ENCODE measurements around the gene GRIK4. TPM values are rescaled to one million over a fixed set of nuclear protein-coding genes. Genes with fewer than 3 reads are reported as not detected.

GRIK4 gene
- total and polyA plus RNA-seq, 2 experiments from 2014 or later, result not detected

GRCh38 chr11:120547316-120547715 is 35.8 kb downstream of the GRIK4 start:
- Histone ChIP-seq H3K36me3 (ENCODE audit: low read depth) (no peaks in the 10 kb centered on the region), H3K4me2 (ENCODE audit: unreplicated experiment) (peak overlapping the region; percentile 63), H3K9me3 (ENCODE audit: low read depth) (no peaks in the 10 kb centered on the region), H4K20me1 (ENCODE audit: insufficient read depth) (no peaks in the 10 kb centered on the region), H3K4me1 (ENCODE audit: insufficient read depth) (peaks cover 25% of the 10 kb centered on the region), H3K9ac (peak overlapping the region; percentile 73), H3K27ac (peak overlapping the region; percentile 94), H3K9me2 (ENCODE audit: insufficient read depth) (no peaks in the 10 kb centered on the region), H3F3A (ENCODE audit: insufficient read depth) (peaks cover 19% of the 10 kb centered on the region), H3K79me2 (ENCODE audit: insufficient read depth) (no peaks in the 10 kb centered on the region), H3K27me3 (replicated peaks; ENCODE audit: insufficient read depth) (no peaks in the 10 kb centered on the region), H3K4me3 (no peak overlapping the region), H2AFZ (peak overlapping the region; percentile 56)
- WGBS, 2 experiments (ENCODE audit: low coverage in 1 of 2, low lambda C conversion rate in 2 of 2, missing lambda C conversion rate in 2 of 2), result 24 to 41% methylated on average over 10 of the region's 10 CpGs
- no peak for TF ChIP-seq EZH2phosphoT487 (IDR thresholded peaks at IDR 0.05; ENCODE audit: insufficient read depth, low read depth)
- DNase-seq, result peak; percentile 74
- in situ Hi-C loops (cut with MboI), result no loop called here

- Histone ChIP-seq H3K27me3 (replicated peaks; ENCODE audit: insufficient read depth) (no peaks in the 10 kb centered on the region), H4K20me1 (ENCODE audit: insufficient read depth) (no peaks in the 10 kb centered on the region), H3F3A (ENCODE audit: insufficient read depth) (peaks cover 19% of the 10 kb centered on the region), H3K9ac (peak overlapping the region; percentile 73), H3K4me3 (no peak overlapping the region), H2AFZ (peak overlapping the region; percentile 36; the same call in 1 of the 2 replicates), H3K9me3 (ENCODE audit: low read depth) (no peaks in the 10 kb centered on the region), H3K79me2 (ENCODE audit: insufficient read depth) (no peaks in the 10 kb centered on the region), H3K4me2 (ENCODE audit: unreplicated experiment) (peak overlapping the region; percentile 63), H3K27ac (peak overlapping the region; percentile 94), H3K9me2 (ENCODE audit: insufficient read depth) (no peaks in the 10 kb centered on the region), H3K4me1 (ENCODE audit: insufficient read depth) (peaks cover 25% of the 10 kb centered on the region), H3K36me3 (ENCODE audit: low read depth) (no peaks in the 10 kb centered on the region)
- 5 to 8% methylated on average over 15 of the region's 15 CpGs for WGBS, 2 experiments (ENCODE audit: low coverage in 1 of 2, low lambda C conversion rate in 2 of 2, missing lambda C conversion rate in 2 of 2)
- in situ Hi-C loops (cut with MboI), result no loop called here
- TF ChIP-seq EZH2 (IDR thresholded peaks at IDR 0.05; ENCODE audit: insufficient read depth, poor library complexity, severe bottlenecking) (no peak), EZH2phosphoT487 (IDR thresholded peaks at IDR 0.05; ENCODE audit: insufficient read depth, low read depth) (no peak)
- DNase-seq, result peak; percentile 99
These were observed 36.5 kb downstream of the GRIK4 start for GRCh38 chr11:120547811-120548681.

DNA sequence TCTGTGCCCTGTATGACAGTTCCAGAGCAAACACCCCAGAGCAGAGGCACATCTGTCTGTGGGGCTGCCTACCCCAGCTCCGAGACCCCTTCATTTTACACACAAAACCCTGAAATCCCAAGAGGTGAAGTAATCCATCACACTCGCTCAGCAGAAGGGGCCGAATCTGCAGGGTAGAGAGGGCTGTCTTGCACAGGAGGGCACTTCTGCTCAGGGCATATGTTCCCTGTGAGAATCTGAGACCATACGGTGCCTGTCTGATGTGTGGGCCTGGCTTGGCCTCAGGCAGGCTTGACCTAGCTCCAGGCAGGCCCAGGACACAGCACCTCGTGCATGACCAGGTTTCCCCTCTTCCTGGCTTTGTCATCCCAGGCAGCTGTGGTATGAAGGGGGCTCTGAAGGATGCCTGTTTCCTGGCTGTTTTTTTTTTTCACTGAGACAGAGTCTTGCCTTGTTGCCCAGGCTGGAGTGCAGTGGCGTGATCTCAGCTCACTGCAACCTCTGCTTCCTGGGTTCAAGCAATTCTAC is 37.2 kb downstream of the GRIK4 start:
- Histone ChIP-seq H4K20me1 (ENCODE audit: insufficient read depth) (no peaks in the 10 kb centered on the region), H3K27ac (peak overlapping the region; percentile 94), H3K79me2 (ENCODE audit: insufficient read depth) (no peaks in the 10 kb centered on the region), H3F3A (ENCODE audit: insufficient read depth) (peaks cover 19% of the 10 kb centered on the region), H3K4me3 (no peak overlapping the region), H3K4me1 (ENCODE audit: insufficient read depth) (peaks cover 25% of the 10 kb centered on the region), H3K27me3 (replicated peaks; ENCODE audit: insufficient read depth) (no peaks in the 10 kb centered on the region), H3K9me3 (ENCODE audit: low read depth) (no peaks in the 10 kb centered on the region), H3K4me2 (ENCODE audit: unreplicated experiment) (peak overlapping the region; percentile 62), H2AFZ (peak overlapping the region; percentile 36; the same call in 1 of the 2 replicates), H3K9ac (peak overlapping the region; percentile 67), H3K36me3 (ENCODE audit: low read depth) (no peaks in the 10 kb centered on the region), H3K9me2 (ENCODE audit: insufficient read depth) (no peaks in the 10 kb centered on the region)
- peak; percentile 19 for DNase-seq
- WGBS, 2 experiments (ENCODE audit: low coverage in 1 of 2, low lambda C conversion rate in 2 of 2, missing lambda C conversion rate in 2 of 2), result 59 to 64% methylated on average over 5 to 6 of the region's 6 CpGs
- in situ Hi-C loops (cut with MboI), result no loop called here
- no peak for TF ChIP-seq EZH2phosphoT487 (IDR thresholded peaks at IDR 0.05; ENCODE audit: insufficient read depth, low read depth)
- TF ChIP-seq EZH2 (IDR thresholded peaks at IDR 0.05; ENCODE audit: insufficient read depth, poor library complexity, severe bottlenecking), result no peak

DNA sequence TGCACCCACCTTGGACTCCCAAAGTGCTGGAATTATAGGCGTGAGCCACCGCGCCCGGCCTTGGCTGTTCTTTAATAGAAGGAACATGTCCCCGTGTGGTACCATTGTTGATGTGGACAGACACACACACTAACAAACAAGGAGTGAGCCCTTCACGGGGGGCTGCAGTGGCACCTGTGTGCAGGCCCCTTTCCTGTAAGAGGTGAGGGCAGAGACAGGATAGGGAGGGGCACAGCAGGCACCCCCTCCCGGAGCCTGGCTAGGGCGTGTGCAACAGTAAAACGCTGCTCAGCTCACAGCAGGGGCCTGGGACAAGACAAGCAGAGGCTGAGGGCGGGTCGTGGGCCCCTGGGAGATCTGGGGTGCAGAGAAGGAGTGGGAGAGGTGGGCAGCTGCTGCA is 37.8 kb downstream of the GRIK4 start:
- Histone ChIP-seq H2AFZ (no peak overlapping the region), H4K20me1 (ENCODE audit: insufficient read depth) (no peaks in the 10 kb centered on the region), H3K4me3 (no peak overlapping the region), H3K9me3 (ENCODE audit: low read depth) (no peaks in the 10 kb centered on the region), H3K4me1 (ENCODE audit: insufficient read depth) (peaks cover 25% of the 10 kb centered on the region), H3K36me3 (ENCODE audit: low read depth) (no peaks in the 10 kb centered on the region), H3K9ac (no peak overlapping the region), H3K9me2 (ENCODE audit: insufficient read depth) (no peaks in the 10 kb centered on the region), H3K27ac (no peak overlapping the region), H3K27me3 (replicated peaks; ENCODE audit: insufficient read depth) (no peaks in the 10 kb centered on the region), H3F3A (ENCODE audit: insufficient read depth) (peaks cover 19% of the 10 kb centered on the region), H3K79me2 (ENCODE audit: insufficient read depth) (no peaks in the 10 kb centered on the region), H3K4me2 (ENCODE audit: unreplicated experiment) (no peak overlapping the region)
- no peak for TF ChIP-seq EZH2phosphoT487 (IDR thresholded peaks at IDR 0.05; ENCODE audit: insufficient read depth, low read depth)
- no peak for TF ChIP-seq EZH2 (IDR thresholded peaks at IDR 0.05; ENCODE audit: insufficient read depth, poor library complexity, severe bottlenecking)
- DNase-seq, result no peak
- 88 to 91% methylated on average over 11 of the region's 11 CpGs for WGBS, 2 experiments (ENCODE audit: low coverage in 1 of 2, low lambda C conversion rate in 2 of 2, missing lambda C conversion rate in 2 of 2)
- in situ Hi-C loops (cut with MboI), result no loop called here
